Stomach (tissue), 4 donors: ENCODE results near the gene WFIKKN2.

ENCODE experiments used
- EP300 ChIP-seq: sonication (generic); formaldehyde crosslinking; IDR thresholded peaks from one replicate; pipeline ENCODE4 v1.6.1; 2017; ENCODE audit warnings: antibody characterized with exemption
- POLR2A ChIP-seq, 4 donors: fragments of 450-650 bp; IDR thresholded peaks; one replicate each; pipeline ENCODE4 v1.6.1; 2016; ENCODE audit warnings: antibody characterized with exemption in 4 of 4, control low read depth in 2 of 4, mild to moderate bottlenecking in 1 of 4, moderate library complexity in 1 of 4
- POLR2AphosphoS5 ChIP-seq, 3 donors: sonication (generic); formaldehyde crosslinking; IDR thresholded peaks; one replicate each; pipeline ENCODE4 v1.6.1; 2016; ENCODE audit warnings: antibody characterized with exemption in 3 of 3
- TF ChIP-seq, protein P1 (sequence below), 7 experiments: fragments of 450-650 bp in 4 of 7; fragments of 200-600 bp in 3 of 7; sonication (generic) in 3 of 7; IDR thresholded peaks; one replicate each; pipeline ENCODE4 v1.5.1; 2016 to 2019; ENCODE audit warnings: antibody characterized with exemption in 7 of 7, control low read depth in 2 of 7, mild to moderate bottlenecking in 1 of 7

DNA sequence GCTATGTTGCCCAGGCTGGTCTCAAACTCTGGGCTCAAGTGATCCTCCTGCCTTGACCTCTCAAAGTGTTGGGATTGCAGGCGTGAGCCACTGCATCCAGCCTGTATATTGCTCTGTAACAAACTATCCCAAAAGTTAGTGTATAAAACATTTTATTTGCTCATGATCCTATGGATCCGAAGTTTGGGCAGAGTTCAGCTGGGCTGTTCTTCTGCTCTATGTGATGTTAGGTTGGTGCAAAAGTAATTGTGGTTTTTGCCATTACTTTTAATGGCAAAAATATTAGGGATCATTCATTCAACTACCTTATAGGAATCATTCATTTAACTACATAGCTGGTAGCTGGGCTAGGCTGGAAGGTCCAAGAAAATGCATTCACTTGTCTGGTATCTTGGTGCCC, 12.8 kb upstream of the WFIKKN2 start:
- TF ChIP-seq, protein P1, sequence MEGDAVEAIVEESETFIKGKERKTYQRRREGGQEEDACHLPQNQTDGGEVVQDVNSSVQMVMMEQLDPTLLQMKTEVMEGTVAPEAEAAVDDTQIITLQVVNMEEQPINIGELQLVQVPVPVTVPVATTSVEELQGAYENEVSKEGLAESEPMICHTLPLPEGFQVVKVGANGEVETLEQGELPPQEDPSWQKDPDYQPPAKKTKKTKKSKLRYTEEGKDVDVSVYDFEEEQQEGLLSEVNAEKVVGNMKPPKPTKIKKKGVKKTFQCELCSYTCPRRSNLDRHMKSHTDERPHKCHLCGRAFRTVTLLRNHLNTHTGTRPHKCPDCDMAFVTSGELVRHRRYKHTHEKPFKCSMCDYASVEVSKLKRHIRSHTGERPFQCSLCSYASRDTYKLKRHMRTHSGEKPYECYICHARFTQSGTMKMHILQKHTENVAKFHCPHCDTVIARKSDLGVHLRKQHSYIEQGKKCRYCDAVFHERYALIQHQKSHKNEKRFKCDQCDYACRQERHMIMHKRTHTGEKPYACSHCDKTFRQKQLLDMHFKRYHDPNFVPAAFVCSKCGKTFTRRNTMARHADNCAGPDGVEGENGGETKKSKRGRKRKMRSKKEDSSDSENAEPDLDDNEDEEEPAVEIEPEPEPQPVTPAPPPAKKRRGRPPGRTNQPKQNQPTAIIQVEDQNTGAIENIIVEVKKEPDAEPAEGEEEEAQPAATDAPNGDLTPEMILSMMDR (IDR thresholded peaks at IDR 0.05): no peak
- no peak for TF ChIP-seq EP300
- no peak for TF ChIP-seq POLR2AphosphoS5 (IDR thresholded peaks at IDR 0.05)
- TF ChIP-seq POLR2A (IDR thresholded peaks at IDR 0.05): no peak
